HG03575 (cell line): ENCODE measurements around the gene CCDC197.

ENCODE experiments used
- ATAC-seq: cut with Tn5 transposase; IDR thresholded peaks from one replicate; pipeline ENCODE4 v1.9.1; 2021; ENCODE audit not compliant: unreplicated experiment, insufficient number of reproducible peaks, low FRiP score; ENCODE audit errors: extremely low read depth

CCDC197 gene

DNA sequence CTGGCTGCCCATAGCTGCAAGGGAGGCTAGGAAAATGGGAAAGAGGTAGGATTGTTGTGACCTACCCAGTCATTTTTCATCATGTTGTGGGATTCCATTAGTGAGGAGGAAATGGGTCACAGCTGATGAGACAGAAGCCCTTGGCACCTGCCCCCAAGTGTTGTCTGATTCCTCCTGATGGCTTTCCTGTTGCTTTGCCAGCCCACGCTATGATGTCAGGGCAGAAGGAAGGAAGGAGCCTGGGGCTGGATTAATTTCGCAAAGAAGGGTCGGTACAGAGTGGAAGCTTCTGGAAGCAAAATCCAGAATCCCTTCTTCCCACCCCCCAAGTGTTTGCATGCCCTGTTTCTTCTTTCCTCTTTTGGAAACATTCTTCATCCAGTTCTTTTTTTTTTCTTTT, 37.8 kb downstream of the CCDC197 start:
- no peak for ATAC-seq

DNA sequence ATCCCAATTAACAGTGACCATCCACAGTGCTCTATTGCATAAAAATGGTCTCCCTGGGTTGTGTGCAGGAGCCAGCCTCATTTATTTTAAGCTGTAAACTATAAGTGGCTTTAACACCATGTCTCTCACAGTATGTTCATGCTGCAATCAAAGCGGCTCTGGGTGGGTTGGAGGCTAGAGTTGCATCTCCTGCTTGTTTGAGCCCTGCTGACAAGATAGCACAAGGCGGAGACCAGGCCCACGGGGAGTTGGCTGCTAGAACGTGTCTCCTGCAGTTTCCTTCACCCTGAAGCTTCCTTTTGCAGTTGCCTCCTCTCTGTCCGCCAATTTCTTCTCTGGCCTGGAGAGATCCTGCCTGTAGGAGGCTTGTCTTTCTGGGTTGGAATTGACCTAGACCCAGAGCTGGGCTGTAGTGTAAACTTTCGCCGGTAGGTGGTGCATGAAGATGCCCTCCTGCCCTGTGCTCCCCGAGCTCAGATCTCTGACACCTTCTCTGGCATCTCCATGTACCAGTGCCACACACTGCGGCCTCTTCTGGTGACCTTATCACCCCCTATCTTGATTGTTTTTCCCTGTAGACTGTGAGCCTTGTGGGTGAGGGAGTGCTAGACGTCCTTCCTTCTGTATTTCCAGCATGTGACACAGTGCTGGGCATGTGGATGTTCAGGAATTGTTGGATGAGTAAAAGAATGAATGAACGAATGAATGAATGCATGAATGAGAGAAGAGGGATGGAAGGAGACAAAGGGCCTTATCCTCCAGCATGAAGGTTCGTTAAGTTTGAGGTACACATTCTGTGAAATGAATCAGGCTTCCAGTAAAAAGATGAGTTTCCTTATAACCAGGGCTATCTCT, 39.4 kb downstream of the CCDC197 start:
- no peak for ATAC-seq

DNA sequence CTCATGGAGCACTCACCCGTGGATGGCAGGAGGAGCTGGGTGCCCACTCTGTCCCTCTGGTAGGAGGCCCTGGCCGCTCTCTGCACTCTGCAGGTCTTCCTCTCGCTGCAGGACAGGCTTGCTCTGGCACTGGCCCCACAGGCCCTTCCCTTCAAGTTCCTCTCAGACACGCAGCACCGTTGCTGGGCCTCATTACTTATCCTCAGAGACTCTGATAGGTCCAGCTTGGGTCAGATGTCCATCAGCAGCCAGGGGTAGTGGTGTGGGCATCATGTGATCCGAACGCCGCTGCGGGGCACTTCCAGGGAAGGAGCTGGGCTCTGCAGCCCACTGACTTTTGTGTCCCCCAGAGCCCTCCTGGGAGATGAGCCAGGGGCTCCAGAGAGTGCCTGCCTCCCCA, 40.9 kb downstream of the CCDC197 start:
- ATAC-seq, result no peak

DNA sequence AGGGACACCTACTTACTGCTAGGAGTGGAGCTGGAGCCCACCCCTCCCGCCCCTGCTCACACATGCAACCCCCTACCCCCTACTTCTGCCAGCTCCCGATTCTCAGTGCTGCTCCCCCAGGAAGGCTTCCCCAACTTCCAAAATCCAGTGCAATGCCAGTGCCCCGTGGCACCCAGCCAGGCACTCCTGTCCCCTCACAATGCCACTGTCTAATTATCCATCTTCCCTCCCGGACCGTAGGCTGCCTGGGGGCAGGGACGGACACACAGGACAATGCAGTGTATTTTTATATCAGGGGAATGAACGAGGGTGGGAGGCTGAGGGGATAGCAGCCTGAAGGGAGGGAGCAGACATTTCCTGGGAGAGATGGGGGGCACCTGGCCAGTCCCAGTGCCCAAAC, 41.4 kb downstream of the CCDC197 start:
- no peak for ATAC-seq

DNA sequence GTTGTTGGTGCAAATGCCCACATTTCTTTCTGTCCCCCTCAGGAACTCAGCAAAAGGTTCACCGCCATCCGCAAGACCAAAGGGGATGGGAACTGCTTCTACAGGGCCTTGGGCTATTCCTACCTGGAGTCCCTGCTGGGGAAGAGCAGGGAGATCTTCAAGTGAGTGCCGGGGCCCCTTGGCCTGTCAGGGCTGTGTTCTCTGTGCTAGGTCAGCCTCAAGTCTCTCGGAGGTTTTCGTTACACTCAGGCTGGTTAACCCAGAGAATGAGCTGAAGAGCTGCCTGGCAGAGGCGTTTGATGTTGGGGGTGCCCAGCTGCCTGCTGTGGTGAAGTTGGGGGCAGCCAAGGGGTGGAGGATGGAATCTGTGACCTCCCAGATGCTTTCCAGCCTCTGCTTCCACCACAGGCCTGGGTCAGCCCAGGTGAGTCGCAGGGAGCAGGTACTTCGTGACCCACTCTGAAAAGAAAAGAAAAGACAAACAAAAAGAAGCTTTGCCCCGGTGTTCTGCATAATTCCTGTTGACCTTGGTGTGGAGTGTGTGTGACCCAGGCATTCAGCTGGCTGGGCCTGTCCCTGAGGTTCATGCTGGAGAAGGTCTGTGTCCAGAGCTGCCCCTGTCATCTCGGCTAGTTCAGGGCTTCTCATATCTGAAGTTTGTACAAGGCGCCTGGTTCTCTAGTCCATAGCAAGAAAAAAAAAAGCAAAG, 42.0 kb downstream of the CCDC197 start:
- ATAC-seq, result no peak

DNA sequence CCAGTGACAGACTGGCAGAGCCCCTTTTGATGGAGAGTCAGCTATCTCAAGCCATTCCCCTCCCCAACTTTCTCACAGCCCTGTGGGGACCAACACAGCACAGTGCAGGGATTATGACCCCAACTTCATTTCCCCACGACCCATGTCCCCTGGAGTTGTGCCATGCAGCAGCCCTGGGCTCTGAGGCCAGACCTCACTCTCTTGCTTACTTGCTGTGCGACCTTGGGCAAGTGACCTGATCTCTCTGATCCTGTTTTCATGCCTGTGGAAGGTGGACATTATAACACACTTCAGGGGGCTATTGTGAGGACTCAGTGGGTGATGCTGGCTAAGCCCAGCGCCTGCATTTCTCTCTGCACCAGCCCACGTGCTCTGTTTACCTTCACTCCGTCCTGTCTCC, 43.1 kb downstream of the CCDC197 start:
- no peak for ATAC-seq

DNA sequence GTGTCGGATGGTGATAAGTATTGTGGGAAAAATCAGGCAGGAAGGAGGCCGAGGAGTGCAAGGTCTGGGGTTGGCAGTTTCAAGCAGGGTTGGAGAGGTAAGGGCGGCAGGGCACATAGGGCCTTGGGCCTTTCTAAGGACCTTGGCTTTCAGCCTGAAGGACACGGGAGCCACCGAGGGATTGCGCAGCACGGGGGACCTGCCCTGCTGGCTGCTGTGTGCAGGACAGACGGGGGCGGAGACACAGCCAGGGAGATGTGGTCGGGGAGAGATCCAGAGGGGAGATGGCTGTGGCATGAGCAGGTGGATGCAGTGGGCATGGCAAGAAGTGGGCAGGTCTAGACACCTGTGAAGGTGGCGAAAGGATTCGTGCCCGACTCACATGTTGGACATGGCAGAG, 43.7 kb downstream of the CCDC197 start:
- no peak for ATAC-seq

DNA sequence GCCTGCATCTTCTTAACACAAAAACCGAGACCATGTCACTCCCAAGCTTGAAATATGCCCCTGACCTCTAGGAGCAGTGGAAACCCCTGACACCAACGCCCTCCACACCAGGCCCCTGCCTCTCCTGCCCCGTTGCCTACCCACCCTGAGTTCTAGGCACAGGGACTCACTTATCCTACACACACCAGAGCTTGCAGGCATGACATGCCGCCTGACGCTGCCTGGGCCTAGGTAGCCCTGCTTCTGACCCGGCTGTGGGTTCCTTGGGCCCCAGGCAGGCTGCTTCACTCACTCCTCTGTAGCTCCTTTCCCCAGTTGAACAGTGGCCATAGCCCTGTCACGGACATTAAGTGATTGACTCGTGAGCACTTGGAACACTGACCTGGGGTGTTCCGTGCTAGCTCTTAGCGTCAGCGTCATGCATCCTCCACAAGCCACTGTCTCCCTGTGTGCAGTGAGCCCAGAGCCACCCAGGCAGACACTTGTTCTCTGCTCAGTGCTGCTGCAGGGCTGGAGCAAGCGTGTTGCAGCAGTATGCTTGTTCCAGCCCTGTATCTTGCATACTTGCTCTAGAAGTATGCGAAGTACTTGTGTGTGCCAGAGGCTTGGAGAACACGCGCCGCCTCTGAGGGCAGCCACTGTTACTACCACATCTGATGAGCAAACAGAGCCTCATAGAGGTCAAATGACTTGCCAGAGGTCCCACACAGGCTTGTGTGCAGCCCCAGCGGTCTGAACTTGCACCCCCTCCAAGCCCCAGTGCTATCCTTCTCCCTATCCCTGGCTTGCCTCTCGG, 44.6 kb downstream of the CCDC197 start:
- no peak for ATAC-seq

DNA sequence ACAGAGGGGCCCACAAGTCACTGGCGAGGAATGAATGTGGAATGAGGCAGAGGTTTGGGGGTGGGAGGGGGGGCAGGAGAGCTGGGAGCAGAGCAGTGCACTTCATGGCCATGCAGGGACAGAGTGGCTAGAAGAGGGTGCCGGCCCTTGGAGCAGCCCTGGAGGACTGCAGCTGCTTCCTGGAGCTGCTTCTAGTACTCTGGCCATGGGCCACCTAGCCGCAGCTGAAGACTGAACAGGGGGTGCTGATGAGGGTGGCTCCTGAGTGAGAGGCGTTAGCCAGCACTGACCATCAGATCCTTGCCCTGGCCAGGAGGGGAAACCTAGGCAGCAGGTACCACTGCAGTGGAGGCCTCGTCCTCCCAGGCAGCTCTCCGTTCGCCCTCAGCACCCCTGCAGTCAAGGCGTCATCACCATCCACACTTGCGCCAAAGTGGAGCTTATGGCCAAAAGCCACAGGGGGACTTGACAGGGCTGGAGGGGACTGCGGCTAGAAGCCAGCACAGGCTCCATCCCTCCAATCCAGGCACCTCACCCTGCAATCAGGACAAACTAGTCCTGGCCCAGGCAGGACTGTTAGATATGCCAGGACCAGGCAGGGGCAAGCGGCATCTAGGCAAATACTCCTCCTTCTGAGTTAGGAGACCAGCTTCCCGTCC, 45.5 kb downstream of the CCDC197 start:
- ATAC-seq, result no peak

DNA sequence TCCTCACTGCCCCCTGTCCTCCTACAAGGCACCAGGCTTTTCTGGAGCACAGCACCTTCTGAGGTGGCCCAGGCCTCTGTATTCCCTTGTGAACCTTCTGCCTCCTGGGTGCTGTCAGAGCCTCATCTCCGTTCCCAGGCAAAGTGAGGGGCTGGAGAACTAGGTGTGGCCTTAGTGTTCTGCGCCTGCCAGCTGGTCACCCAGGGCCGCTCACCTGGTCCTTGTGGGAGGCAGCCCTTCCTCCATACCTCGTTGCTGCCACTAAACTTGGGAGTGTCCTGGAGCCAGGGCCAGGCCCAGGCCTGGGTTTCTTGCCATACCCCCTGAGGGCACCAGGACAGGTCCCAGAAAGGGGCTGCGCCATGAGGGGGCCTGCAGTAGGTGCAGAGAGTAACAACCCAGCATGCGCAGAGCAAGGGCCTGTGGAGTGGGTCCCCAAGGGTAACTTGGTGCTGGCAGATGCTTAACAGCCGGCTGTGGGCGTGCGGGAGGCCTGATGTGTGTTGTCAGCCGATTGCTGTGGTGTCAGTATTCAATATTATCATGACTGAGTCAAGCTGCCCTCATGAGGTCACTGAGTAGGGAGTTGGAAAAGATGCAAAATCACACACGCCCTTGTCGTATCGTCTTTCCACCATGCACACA, 46.1 kb downstream of the CCDC197 start:
- ATAC-seq, result no peak

DNA sequence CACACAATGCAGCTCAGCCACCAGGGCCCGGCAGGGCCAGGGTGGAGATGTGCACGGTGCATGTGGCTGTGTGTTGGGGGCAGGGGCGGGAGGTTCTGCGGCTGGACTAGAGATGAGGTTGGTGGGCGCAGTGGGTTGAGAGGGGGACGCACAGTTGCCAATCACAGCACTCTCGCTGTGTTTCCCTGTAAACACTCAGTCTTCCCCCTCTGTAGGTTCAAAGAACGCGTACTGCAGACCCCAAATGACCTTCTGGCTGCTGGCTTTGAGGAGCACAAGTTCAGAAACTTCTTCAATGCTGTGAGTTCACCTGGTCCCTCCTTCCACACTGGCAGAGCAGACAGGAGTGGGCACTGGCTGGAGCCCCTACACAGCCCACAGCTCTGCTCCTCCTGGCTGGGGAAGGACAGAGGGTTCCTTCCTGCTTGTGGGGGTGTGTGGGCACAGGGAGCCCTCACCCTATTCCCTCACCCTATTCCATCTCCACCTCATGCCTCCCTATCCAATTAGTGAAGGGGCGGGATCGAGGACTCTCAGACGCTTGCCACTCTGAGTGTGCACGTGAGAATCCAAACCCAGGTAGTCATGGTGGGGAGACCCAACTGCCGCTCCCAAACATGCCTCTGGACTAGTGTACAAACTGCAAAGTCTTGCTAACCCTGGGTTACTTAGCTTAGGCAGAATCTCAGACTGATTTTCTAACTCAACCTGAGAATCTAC, 46.8 kb downstream of the CCDC197 start:
- no peak for ATAC-seq

DNA sequence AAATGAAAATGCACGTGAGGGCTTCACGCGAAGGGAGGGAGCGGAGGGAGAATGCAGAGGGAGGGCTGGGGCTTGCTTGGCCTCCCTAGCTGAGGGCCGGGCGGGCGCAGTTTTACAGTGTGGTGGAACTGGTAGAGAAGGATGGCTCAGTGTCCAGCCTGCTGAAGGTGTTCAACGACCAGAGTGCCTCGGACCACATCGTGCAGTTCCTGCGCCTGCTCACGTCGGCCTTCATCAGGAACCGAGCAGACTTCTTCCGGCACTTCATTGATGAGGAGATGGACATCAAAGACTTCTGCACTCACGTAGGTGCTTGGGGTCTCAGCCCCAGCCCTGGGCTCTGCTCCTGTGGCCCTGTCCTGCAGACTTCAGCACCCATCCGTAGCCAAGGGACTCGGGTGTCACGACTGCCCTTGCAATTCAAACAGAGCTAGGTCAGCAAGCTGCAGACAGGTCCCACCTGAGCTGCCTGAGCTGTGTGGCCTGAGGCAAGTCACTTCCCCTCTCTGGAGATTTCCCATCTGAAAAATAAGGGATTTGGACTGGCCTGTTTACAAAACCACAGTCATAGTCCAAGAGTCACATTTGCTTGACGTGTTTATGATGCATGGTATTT, 47.5 kb downstream of the CCDC197 start:
- no peak for ATAC-seq

DNA sequence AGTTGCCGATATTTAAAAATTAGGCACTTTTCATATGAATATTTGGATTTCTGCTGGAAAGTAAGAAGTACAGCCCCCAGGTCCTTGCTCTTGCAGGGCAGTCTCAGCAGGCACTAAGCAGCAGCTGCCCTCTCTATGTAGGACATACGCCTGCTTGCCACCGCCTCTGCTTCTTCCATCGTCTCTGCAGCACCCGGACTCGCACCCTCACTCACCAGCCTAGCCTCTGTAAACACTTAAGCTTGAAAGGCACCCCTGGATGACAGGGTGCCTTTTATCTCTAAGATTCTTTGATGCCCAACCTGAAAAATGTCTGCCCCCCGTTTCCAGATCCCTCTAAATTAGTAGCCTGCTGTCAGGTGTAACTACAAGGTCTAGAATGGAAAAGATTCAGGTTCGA, 48.0 kb downstream of the CCDC197 start:
- ATAC-seq, result no peak

DNA sequence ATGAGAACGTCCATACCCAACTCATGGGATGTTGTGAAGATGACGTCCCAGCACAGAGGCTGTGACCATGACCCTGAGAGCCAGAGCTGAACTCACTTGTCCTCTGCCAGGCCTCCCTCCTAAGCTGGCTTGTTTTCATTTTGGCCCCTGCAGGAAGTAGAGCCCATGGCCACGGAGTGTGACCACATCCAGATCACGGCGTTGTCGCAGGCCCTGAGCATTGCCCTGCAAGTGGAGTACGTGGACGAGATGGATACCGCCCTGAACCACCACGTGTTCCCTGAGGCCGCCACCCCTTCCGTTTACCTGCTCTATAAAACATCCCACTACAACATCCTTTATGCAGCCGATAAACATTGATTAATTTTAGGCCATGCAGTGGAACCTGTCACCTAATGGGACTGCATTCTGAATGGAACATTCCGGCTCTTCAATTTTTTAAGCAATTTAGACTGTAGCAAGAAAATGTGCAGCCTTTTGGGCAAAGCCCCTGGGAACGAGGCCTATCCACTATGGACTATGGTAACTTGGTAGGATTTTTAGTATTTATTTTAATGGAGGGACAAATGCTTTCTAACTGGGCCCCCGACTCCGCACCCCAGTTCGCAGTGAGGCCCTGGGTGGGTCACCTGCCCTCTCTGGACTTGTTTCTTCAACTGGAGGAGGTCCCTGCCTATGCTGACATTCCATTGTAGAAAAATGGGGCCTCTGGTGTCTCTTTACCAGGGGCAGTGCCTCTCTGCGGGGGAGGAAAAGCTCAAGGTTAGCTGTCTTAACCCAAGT, 48.7 kb downstream of the CCDC197 start:
- no peak for ATAC-seq

DNA sequence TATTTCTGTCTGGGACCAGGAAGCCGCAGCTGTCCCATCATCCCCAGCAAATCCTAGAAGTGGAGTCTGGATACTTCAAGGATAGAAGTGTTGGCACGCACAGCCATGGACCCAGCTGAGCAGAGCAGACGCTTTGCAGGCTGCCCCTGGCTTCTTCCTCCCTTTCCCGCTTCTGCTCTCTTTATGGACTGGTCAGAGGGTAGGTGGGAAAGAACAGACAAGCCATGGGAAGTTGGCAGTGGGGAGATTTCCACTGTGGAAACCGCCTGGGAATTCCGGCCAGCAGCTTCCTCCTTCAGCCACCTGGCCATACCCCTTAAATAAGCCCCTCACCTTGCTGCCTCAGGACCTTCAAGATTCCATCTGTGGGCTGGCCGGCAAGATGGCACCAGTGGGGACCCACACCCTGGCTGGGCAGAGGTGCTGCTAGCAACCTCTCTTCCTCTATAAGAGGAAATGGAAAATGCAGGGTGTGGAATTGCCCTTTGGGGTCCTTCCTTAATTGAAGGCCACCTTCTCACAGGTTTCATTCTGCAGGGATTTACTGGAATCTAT, 49.7 kb downstream of the CCDC197 start:
- ATAC-seq, result no peak

DNA sequence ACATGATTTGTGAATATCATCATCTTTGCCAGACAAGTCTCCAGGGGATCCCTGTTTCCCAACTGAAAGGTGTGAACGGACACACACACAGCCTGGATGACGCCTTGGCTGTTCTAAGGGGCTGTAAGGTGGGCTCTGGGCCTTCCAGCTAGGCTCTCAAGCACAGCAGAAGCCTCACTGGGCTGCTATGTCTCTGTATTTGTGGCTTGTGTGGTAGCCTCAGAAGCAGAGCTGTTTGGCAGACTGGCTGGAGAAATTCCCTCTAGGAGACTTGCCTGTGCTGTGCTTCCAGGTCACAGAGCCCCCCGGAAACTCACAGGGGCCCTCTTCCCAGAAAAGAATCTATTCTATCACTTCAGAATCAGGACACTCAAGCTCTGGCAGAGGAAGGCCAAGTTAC, 50.5 kb downstream of the CCDC197 start:
- ATAC-seq, result no peak
